AG09309 (cell line): ENCODE measurements around the gene SLC28A2.

Experiments used
- DNase-seq: peaks from one replicate; pipeline ENCODE4 v3.0.0-alpha.2; 2010; ENCODE audit warnings: low read depth
- H3K4me3 ChIP-seq: 2 replicates; pipeline ENCODE4 v1.5.1; 2011; ENCODE audit warnings: mild to moderate bottlenecking, low read depth, low read length, moderate library complexity; ENCODE audit not compliant: control insufficient read depth
- TF ChIP-seq, protein P1 (sequence below): IDR thresholded peaks from 2 replicates; pipeline ENCODE4 v1.5.1; 2011; ENCODE audit warnings: mild to moderate bottlenecking, low read depth, low read length, inconsistent platforms; ENCODE audit not compliant: insufficient read depth, control insufficient read depth; ENCODE audit errors: missing control alignments

SLC28A2 gene

DNA sequence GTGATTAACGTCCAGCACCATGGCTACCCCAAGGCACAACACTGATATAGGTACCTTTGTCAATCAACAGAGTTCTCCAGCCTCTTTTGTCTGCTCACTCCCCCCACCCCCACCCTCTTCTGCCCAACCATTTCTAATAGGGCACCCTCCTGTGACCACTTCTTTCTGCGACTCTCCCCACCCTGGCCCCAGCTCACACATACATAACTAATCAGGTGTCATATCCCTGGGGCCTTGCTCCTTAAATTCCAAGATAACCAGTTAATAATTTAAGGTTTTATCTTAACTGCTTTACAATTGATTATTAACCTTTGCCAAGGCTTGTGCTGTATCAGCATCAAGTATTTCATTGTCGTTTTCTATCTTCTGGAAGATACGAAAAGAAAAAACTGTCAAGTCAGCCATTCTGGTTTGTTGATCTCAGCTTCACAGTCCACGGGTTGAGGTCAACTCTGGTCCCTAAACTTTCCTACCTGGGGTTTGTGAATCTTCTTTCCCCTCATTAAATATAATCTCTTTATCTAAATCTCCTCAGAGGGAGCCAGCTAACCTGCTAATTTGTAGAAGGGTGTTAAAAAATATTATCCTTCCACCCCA is 27.3 kb upstream of the SLC28A2 start:
- no peak overlapping the region for H3K4me3 ChIP-seq
- DNase-seq: no peak
- TF ChIP-seq, protein P1, sequence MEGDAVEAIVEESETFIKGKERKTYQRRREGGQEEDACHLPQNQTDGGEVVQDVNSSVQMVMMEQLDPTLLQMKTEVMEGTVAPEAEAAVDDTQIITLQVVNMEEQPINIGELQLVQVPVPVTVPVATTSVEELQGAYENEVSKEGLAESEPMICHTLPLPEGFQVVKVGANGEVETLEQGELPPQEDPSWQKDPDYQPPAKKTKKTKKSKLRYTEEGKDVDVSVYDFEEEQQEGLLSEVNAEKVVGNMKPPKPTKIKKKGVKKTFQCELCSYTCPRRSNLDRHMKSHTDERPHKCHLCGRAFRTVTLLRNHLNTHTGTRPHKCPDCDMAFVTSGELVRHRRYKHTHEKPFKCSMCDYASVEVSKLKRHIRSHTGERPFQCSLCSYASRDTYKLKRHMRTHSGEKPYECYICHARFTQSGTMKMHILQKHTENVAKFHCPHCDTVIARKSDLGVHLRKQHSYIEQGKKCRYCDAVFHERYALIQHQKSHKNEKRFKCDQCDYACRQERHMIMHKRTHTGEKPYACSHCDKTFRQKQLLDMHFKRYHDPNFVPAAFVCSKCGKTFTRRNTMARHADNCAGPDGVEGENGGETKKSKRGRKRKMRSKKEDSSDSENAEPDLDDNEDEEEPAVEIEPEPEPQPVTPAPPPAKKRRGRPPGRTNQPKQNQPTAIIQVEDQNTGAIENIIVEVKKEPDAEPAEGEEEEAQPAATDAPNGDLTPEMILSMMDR: no peak

DNA sequence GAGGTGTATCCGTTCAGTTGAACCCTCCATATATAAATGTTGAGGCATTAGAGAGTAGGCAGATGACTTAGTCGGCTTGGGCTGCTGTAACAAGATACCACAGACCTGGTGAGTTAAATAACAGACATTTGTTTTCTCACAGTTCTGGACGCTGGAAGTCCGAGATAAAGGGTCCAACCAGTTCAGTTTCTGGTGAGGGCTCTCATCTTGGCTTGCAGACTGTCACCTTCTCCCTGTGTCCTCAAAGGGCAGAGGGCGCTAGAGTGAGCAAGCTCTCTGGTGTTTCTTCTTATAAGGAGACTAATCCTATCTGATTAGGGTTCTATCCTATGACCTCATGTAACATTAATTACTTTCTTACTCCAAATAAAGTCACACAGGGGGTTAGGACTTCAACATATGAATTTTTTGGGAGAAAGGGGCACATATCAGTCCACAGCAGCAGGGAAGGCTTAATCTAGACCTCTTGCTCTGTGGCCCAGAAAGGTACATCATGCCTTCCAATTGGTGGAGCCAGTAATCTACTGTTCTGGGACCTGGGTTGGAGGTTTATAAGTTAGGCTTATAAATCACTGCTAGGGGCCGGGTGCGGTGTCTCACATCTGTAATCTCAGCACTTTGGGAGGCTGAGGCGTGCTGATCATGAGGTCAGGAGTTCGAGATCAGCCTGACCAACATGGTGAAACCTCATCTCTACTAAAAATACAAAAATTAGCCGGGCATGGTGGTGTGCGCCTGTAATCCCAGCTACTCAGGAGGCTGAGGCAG is 26.3 kb upstream of the SLC28A2 start:
- H3K4me3 ChIP-seq: no peak overlapping the region
- TF ChIP-seq, protein P1: no peak
- no peak for DNase-seq

DNA sequence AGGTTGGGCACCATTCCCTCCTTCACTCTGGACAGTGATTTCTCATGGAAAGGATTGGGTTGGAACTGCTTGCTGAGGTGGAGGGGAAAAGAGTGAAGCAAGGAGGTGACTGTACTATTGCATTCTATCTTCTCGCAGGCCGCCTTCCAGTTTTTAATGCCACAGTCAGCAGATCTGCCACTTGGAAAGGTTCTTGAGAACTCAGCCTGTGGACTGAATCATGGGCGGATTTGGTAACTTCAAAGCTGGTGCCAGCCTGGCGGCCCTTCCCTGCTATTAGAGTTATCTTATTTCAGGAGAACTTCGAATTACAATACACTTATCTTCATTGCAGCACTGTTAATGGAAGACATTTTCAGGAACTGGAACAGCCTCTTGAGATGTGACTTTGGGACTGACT is 23.1 kb upstream of the SLC28A2 start:
- no peak for DNase-seq
- TF ChIP-seq, protein P1: no peak
- no peak overlapping the region for H3K4me3 ChIP-seq

DNA sequence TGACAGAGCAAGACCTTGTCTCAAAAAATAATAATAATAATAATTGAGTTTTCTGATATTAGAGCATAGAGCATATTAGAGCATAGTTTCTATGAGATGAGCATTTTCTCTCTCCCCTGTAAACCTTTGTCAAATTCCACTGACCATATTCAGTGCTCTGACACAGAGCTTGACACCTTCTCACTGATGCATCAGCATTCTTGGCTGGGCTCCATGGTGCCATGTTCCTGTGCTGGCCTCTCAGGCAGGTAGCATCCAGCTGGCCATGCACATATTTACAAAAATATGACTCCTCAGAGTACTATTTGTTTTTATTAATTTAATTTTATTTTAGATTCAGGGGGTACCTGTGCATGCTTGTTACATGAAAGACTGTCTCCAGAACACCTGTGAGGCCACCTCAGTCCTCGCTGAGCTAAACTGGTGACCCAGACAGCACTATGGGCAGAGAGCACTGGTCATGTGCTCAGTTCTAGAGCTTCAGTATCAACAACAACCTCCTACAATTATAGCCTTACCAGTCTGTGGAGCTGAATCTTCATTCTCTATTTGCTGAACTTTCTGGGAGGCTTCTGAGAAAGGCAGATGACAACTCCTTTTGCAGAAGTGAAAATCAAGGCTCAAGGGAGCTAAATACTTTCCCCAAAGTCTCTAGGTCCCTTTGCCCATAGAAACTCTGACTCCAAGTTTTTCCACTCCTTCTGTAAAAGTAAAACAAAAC is 21.6 kb upstream of the SLC28A2 start:
- TF ChIP-seq, protein P1: no peak
- DNase-seq: no peak
- H3K4me3 ChIP-seq: no peak overlapping the region

DNA sequence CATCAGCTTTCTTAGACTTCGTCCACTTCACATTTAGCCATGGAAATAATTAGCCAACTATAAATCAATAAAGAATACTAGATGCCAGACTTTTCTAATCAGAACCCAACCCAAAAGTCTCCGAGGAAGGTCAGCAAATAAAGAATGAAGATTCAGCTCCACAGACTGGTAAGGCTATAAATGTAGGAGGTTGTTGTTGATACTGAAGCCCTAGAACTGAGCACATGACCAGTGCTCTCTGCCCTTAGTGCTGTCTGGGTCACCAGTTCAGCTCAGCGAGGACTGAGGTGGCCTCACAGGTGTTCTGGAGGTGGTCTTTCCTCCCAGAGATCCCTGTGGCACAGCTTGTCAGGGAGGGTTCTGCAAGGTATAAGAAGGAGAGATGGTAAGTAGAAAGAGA is 20.9 kb upstream of the SLC28A2 start:
- DNase-seq: no peak
- TF ChIP-seq, protein P1: no peak
- no peak overlapping the region for H3K4me3 ChIP-seq

DNA sequence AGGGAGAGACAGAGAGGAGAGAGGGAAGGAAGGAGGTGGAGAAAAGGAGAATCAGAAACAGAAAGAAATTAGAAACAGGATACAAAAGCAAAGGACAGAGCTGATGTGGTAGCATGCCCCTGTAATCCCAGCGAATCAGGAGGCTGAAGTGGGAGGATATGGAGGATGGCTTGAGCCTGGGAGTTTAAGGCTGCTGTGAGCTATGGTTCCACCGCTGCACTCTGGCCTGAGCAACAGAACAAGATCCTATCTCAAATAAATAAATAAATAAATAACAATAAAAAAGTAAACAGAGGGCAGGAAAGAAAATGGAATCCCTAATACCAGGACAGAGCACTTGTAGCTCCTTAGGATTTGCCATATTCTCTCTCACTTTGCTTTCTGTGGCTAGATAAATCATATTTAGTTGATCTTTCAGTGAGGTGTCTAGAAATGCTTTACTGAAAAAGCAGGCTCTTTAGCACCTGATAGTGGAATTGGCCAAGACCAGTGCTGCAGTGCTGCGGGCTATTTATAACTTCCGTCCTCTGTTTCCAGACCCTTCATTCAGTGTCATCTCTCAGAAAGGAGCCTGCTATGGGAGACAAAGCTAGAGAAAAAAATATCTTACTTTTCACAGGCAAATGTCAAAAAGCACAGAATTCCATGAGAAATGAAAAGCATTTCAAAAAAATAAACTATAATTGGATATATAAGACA is 20.0 kb upstream of the SLC28A2 start:
- TF ChIP-seq, protein P1: no peak
- DNase-seq: no peak

More for the DNA sequence above, 20.0 kb upstream of the SLC28A2 start:
- H3K4me3 ChIP-seq: no peak overlapping the region
